HEK293T (cell line): Measurements from ENCODE around the gene MBD2.

Experiments used
- ARNT ChIP-seq: fragments of 450-650 bp; IDR thresholded peaks from 2 replicates; pipeline ENCODE4 v1.6.1; 2017; ENCODE audit warnings: mild to moderate bottlenecking
- BHLHE40 ChIP-seq: fragments of 450-650 bp; IDR thresholded peaks from 2 replicates; pipeline ENCODE4 v1.6.1; 2016; ENCODE audit warnings: mild to moderate bottlenecking, moderate library complexity, borderline replicate concordance
- ELF4 ChIP-seq: fragments of 450-650 bp; IDR thresholded peaks from 2 replicates; pipeline ENCODE4 v1.6.1; 2017; ENCODE audit warnings: antibody characterized with exemption
- FOXA1 ChIP-seq: fragments of 450-650 bp; IDR thresholded peaks from 2 replicates; pipeline ENCODE4 v1.6.1; 2016; ENCODE audit warnings: mild to moderate bottlenecking
- FOXK2 ChIP-seq: fragments of 450-650 bp; IDR thresholded peaks from 2 replicates; pipeline ENCODE4 v1.6.1; 2016; ENCODE audit warnings: mild to moderate bottlenecking
- FOXM1 ChIP-seq: fragments of 450-650 bp; IDR thresholded peaks from 2 replicates; pipeline ENCODE4 v1.6.1; 2017; ENCODE audit warnings: mild to moderate bottlenecking, borderline replicate concordance
- HDGF ChIP-seq: fragments of 450-650 bp; IDR thresholded peaks from 2 replicates; pipeline ENCODE4 v1.6.1; 2017; ENCODE audit warnings: antibody characterized with exemption, borderline replicate concordance
- L3MBTL2 ChIP-seq: fragments of 450-650 bp; conservative IDR thresholded peaks from 2 replicates; pipeline ENCODE4 v1.6.1; 2016; ENCODE audit warnings: mild to moderate bottlenecking
- LEF1 ChIP-seq: fragments of 450-650 bp; IDR thresholded peaks from 2 replicates; pipeline ENCODE4 v1.6.1; 2017; ENCODE audit warnings: mild to moderate bottlenecking, borderline replicate concordance
- NFRKB ChIP-seq: fragments of 450-650 bp; IDR thresholded peaks from 2 replicates; pipeline ENCODE4 v1.6.1; 2016; ENCODE audit warnings: mild to moderate bottlenecking, moderate library complexity
- PKNOX1 ChIP-seq: fragments of 450-650 bp; IDR thresholded peaks from 2 replicates; pipeline ENCODE4 v1.6.1; 2016
- SP1 ChIP-seq: fragments of 450-650 bp; IDR thresholded peaks from 2 replicates; pipeline ENCODE4 v1.6.1; 2017
- SUZ12 ChIP-seq: fragments of 450-650 bp; IDR thresholded peaks from 2 replicates; pipeline ENCODE4 v1.6.1; 2016; ENCODE audit warnings: mild to moderate bottlenecking
- TARDBP ChIP-seq: fragments of 450-650 bp; IDR thresholded peaks from 2 replicates; pipeline ENCODE4 v1.6.1; 2016

- TF ChIP-seq FOXK2 (no peak), FOXA1 (no peak), PKNOX1 (no peak), ELF4 (no peak), L3MBTL2 (no peak), SP1 (no peak), BHLHE40 (no peak), HDGF (no peak), TARDBP (no peak), NFRKB (no peak), FOXM1 (no peak), LEF1 (no peak), SUZ12 (no peak), ARNT (no peak)
These were observed 50.4 kb downstream of the MBD2 start for GRCh38 chr18:54173980-54174630.
